HCT116 (cell line): ENCODE results near the gene PNMA6A. TPM values are rescaled to one million over a fixed set of nuclear protein-coding genes. Genes with fewer than 3 reads are reported as not detected.

ENCODE experiments used
- ATAC-seq: fragments of 200-7000 bp; cut with Tn5 transposase; 2 replicates; pipeline ENCODE4 v1.9.1; 2020; ENCODE audit warnings: mild to moderate bottlenecking, moderate library complexity
- BruUV-seq: library from RNA; stranded (reverse); fragments of 400-500 nt; replicated peaks from 2 replicates; lab custom pipeline; 2021; lab: Mats Ljungman, UMichigan
- CTCF ChIA-PET: fragments of 300-600 bp; sonication (Branson Sonifier 250); formaldehyde crosslinking; loops from one replicate; lab custom pipeline; 2021; ENCODE audit warnings: antibody characterized with exemption; lab: Charles Lee
- POLR2A ChIA-PET: fragments of 300-600, 350-600 bp; sonication (Branson Sonifier 250); formaldehyde crosslinking; loops from one replicate; lab custom pipeline; 2021; ENCODE audit warnings: antibody characterized with exemption; lab: Charles Lee
- RAD21 ChIA-PET, 2 experiments: fragments of 300-600 bp; sonication (Branson Sonifier 250); formaldehyde crosslinking; loops; one replicate each; lab custom pipeline; 2023; ENCODE audit warnings: low total read pairs in 2 of 2; ENCODE audit not compliant: uncharacterized antibody in 2 of 2, unreplicated experiment in 2 of 2, low non-redundant PET in 1 of 2; lab: Charles Lee
- DNase-seq: peaks from one replicate; pipeline ENCODE4 v3.0.0-alpha.2; 2010; ENCODE audit warnings: low read depth, low spot score
- H2AFZ ChIP-seq: fragments of 200-600 bp; shearing (Covaris generic), sonication (generic); 2 replicates; pipeline ENCODE4 v1.6.1; 2017; ENCODE audit warnings: low read depth, mixed run types, mixed read lengths, antibody characterized with exemption, low read length; ENCODE audit not compliant: poor library complexity, severe bottlenecking
- H3K27ac ChIP-seq: 2 replicates; pipeline ENCODE4 v1.5.1; 2012; ENCODE audit warnings: low read depth, low read length
- H3K27me3 ChIP-seq: fragments of 200-600 bp; sonication (generic); 2 replicates; pipeline ENCODE4 v1.6.1; 2016; ENCODE audit warnings: mixed run types, low read length, mixed read lengths; ENCODE audit not compliant: insufficient read depth
- H3K36me3 ChIP-seq, 2 experiments: fragments of 200-500 bp in 1 of 2; fragments of 200-600 bp in 1 of 2; sonication (Bioruptor generic) in 1 of 2; sonication (generic) in 1 of 2; 2 replicates each; pipeline versions ENCODE4 v1.5.1 to v1.6.1; 2014 to 2016; ENCODE audit warnings: low read length in 2 of 2, inconsistent platforms in 1 of 2, mixed read lengths in 1 of 2, mixed run types in 1 of 2; ENCODE audit not compliant: insufficient read depth in 2 of 2, control insufficient read depth in 1 of 2
- H3K4me1 ChIP-seq, 2 experiments: fragments of 200-600 bp in 1 of 2; sonication (generic) in 1 of 2; 2 replicates each; pipeline versions ENCODE4 v1.5.1 to v1.6.1; 2012 to 2017; ENCODE audit warnings: low read length in 2 of 2, inconsistent platforms in 1 of 2, mild to moderate bottlenecking in 1 of 2, mixed read lengths in 1 of 2, mixed run types in 1 of 2, moderate library complexity in 1 of 2; ENCODE audit not compliant: insufficient read depth in 2 of 2, control insufficient read depth in 1 of 2
- H3K4me2 ChIP-seq: fragments of 200-600 bp; sonication (generic); 2 replicates; pipeline ENCODE4 v1.6.1; 2017; ENCODE audit warnings: mixed run types, low read length, mixed read lengths
- H3K4me3 ChIP-seq, 2 experiments: fragments of 200-600 bp in 1 of 2; sonication (generic) in 1 of 2; replicated peaks in 1 of 2; 2 replicates each; pipeline ENCODE4 v1.5.1; 2011 to 2016; ENCODE audit warnings: low read length in 2 of 2, control low read depth in 1 of 2, low read depth in 1 of 2, mild to moderate bottlenecking in 1 of 2, mixed read lengths in 1 of 2, mixed run types in 1 of 2
- H3K79me2 ChIP-seq: fragments of 200-600 bp; sonication (generic); 2 replicates; pipeline ENCODE4 v1.6.1; 2017; ENCODE audit warnings: mild to moderate bottlenecking, mixed run types, low read length, moderate library complexity, mixed read lengths; ENCODE audit not compliant: insufficient read depth
- H3K9ac ChIP-seq: fragments of 200-600 bp; sonication (generic); 2 replicates; pipeline ENCODE4 v1.6.1; 2016; ENCODE audit warnings: low read length, mixed read lengths
- H3K9me2 ChIP-seq: fragments of 200-600 bp; sonication (generic), shearing (Covaris generic); 2 replicates; pipeline ENCODE4 v1.6.1; 2017; ENCODE audit warnings: mixed run types, mild to moderate bottlenecking, moderate library complexity; ENCODE audit not compliant: insufficient read depth
- H3K9me3 ChIP-seq, 2 experiments: fragments of 200-500 bp in 1 of 2; fragments of 200-600 bp in 1 of 2; sonication (Bioruptor generic) in 1 of 2; sonication (generic) in 1 of 2; 2 replicates each; pipeline ENCODE4 v1.6.1; 2014 to 2017; ENCODE audit warnings: low read length in 2 of 2, mixed read lengths in 2 of 2, inconsistent platforms in 1 of 2, low read depth in 1 of 2, mild to moderate bottlenecking in 1 of 2, mixed run types in 1 of 2, moderate library complexity in 1 of 2; ENCODE audit not compliant: control insufficient read depth in 1 of 2, insufficient read depth in 1 of 2
- H4K20me1 ChIP-seq: fragments of 200-600 bp; sonication (generic), shearing (Covaris generic); 2 replicates; pipeline ENCODE4 v1.6.1; 2017; ENCODE audit warnings: mixed run types, mild to moderate bottlenecking, moderate library complexity; ENCODE audit not compliant: insufficient read depth
- CBX3 ChIP-seq: IDR thresholded peaks from 2 replicates; pipeline ENCODE4 v1.6.1; 2012; ENCODE audit warnings: low read depth
- CEBPB ChIP-seq: IDR thresholded peaks from 2 replicates; pipeline ENCODE4 v1.6.1; 2012; ENCODE audit warnings: low read depth
- EGR1 ChIP-seq: IDR thresholded peaks from 2 replicates; pipeline ENCODE4 v1.6.1; 2012; ENCODE audit warnings: low read depth
- FOSL1 ChIP-seq: IDR thresholded peaks from 2 replicates; pipeline ENCODE4 v1.6.1; 2012; ENCODE audit warnings: low read depth
- REST ChIP-seq: IDR thresholded peaks from 2 replicates; pipeline ENCODE4 v1.6.1; 2012; ENCODE audit warnings: low read depth
- SRF ChIP-seq: IDR thresholded peaks from 2 replicates; pipeline ENCODE4 v1.6.1; 2012; ENCODE audit warnings: low read depth
- TCF7L2 ChIP-seq: IDR thresholded peaks from 2 replicates; pipeline ENCODE4 v1.7.0; 2011; ENCODE audit warnings: borderline replicate concordance, inconsistent platforms; ENCODE audit not compliant: insufficient read depth, insufficient read length; ENCODE audit errors: extremely low read depth
- YY1 ChIP-seq: IDR thresholded peaks from 2 replicates; pipeline ENCODE4 v1.6.1; 2011; ENCODE audit warnings: low read length, low read depth, moderate library complexity, mild to moderate bottlenecking; ENCODE audit not compliant: insufficient replicate concordance; ENCODE audit errors: extremely low read depth
- ZBTB33 ChIP-seq: IDR thresholded peaks from 2 replicates; pipeline ENCODE4 v1.6.1; 2011; ENCODE audit warnings: mild to moderate bottlenecking, low read length, moderate library complexity; ENCODE audit not compliant: insufficient replicate concordance; ENCODE audit errors: extremely low read depth
- intact Hi-C: fragments of 100-400 bp; cut with micrococcal nuclease; formaldehyde crosslinking; loops from 2 replicates; pipeline ENCODE4 v1.10.0; 2022
- total RNA-seq: library from RNA; stranded (reverse); gene quantifications from one replicate; pipeline ENCODE4 v1.2.1, GENCODE V29; 2021; ENCODE audit not compliant: unreplicated experiment

The PNMA6A gene
- total RNA-seq, 1 experiment from 2014 or later: not detected

- TF ChIP-seq REST (no peak), YY1 (no peak), TCF7L2 (no peak), CEBPB (no peak)
Measured at GRCh38 chrX:153063315-153063714, 8.9 kb upstream of the PNMA6A start (continued).

- RAD21 ChIA-PET: no interaction called here
- H3K9ac ChIP-seq: no peak overlapping the region
- no peaks in the 10 kb centered on the region for H3K9me2 ChIP-seq
- intact Hi-C loops: no loop called here
- H3K4me1 ChIP-seq: peaks cover 0 to 8% of the 10 kb centered on the region in 2 experiments; a peak in 2 of 4 replicates
- H4K20me1 ChIP-seq: no peaks in the 10 kb centered on the region
- H3K36me3 ChIP-seq: no peaks in the 10 kb centered on the region
- no peaks in the 10 kb centered on the region for H3K79me2 ChIP-seq
- ATAC-seq (no peak), DNase-seq (no peak)
- no peak for TF ChIP-seq CBX3
- no peak for TF ChIP-seq FOSL1
- TF ChIP-seq EGR1: no peak
- no peak for TF ChIP-seq ZBTB33
- no peak for TF ChIP-seq SRF
- no TSS peak for BruUV-seq
- H2AFZ ChIP-seq: no peak overlapping the region
- no peaks in the 10 kb centered on the region for H3K9me3 ChIP-seq
- no peak overlapping the region for H3K4me3 ChIP-seq
- H3K27ac ChIP-seq: no peak overlapping the region
- POLR2A ChIA-PET: no interaction called here
- no peaks in the 10 kb centered on the region for H3K27me3 ChIP-seq
- CTCF ChIA-PET: no interaction called here
- no peak overlapping the region for H3K4me2 ChIP-seq
Measured at GRCh38 chrX:153064061-153064460, 8.2 kb upstream of the PNMA6A start.
